Measurements from ENCODE around the gene CDS2.
"Not testable (repeated sequence)": the region's sequence is repeated elsewhere in the genome, so short reads cannot be mapped to it uniquely, and the experiment has no call there.

Gene CDS2

GRCh38 chr20:5090191-5090590 lies 36.6 kb upstream of the CDS2 start:
- DNase-seq (ENCODE audit: low spot score): peak; percentile 39
- in situ Hi-C loops (cut with MboI; ENCODE audit: low pct_unique_long_range_greater_than_20kb, low sequenced_read_pairs, unreplicated experiment): loop anchor here (10.0 to 25.0 kb wide), 2 partner anchors 335 to 478 kb away; no protein-coding TSS in a partner anchor
- no peak for TF ChIP-seq CTCF (IDR thresholded peaks at IDR 0.05; ENCODE audit: extremely low read depth, insufficient read depth, missing control alignments)

- no peak for TF ChIP-seq CTCF (IDR thresholded peaks at IDR 0.05; ENCODE audit: extremely low read depth, insufficient read depth, missing control alignments)
- in situ Hi-C loops (cut with MboI; ENCODE audit: low pct_unique_long_range_greater_than_20kb, low sequenced_read_pairs, unreplicated experiment): loop anchor here (10.0 to 25.0 kb wide), 2 partner anchors 337 to 480 kb away; no protein-coding TSS in a partner anchor
Measured at GRCh38 chr20:5091902-5092301, 34.9 kb upstream of the CDS2 start.

GRCh38 chr20:5092765-5093339 lies 34.0 kb upstream of the CDS2 start:
- no peak for TF ChIP-seq CTCF (IDR thresholded peaks at IDR 0.05; ENCODE audit: extremely low read depth, insufficient read depth, missing control alignments)
- DNase-seq (ENCODE audit: low spot score): no peak
- in situ Hi-C loops (cut with MboI; ENCODE audit: low pct_unique_long_range_greater_than_20kb, low sequenced_read_pairs, unreplicated experiment): loop anchor here (10.0 to 25.0 kb wide), 2 partner anchors 338 to 481 kb away; no protein-coding TSS in a partner anchor

More at GRCh38 chr20:5091902-5092301, 34.9 kb upstream of the CDS2 start:
- no peak for DNase-seq (ENCODE audit: low spot score)

GRCh38 chr20:5095454-5095853 lies 31.4 kb upstream of the CDS2 start:
- in situ Hi-C loops (cut with MboI; ENCODE audit: low pct_unique_long_range_greater_than_20kb, low sequenced_read_pairs, unreplicated experiment): loop anchor here (10.0 to 25.0 kb wide), 2 partner anchors 341 to 483 kb away; no protein-coding TSS in a partner anchor
- DNase-seq (ENCODE audit: low spot score): no peak
- no peak for TF ChIP-seq CTCF (IDR thresholded peaks at IDR 0.05; ENCODE audit: extremely low read depth, insufficient read depth, missing control alignments)

GRCh38 chr20:5095931-5096330 lies 30.9 kb upstream of the CDS2 start:
- in situ Hi-C loops (cut with MboI; ENCODE audit: low pct_unique_long_range_greater_than_20kb, low sequenced_read_pairs, unreplicated experiment): loop anchor here (10.0 to 25.0 kb wide), 2 partner anchors 341 to 484 kb away; no protein-coding TSS in a partner anchor
- TF ChIP-seq CTCF (IDR thresholded peaks at IDR 0.05; ENCODE audit: extremely low read depth, insufficient read depth, missing control alignments): no peak
- DNase-seq (ENCODE audit: low spot score): no peak

- no peak for TF ChIP-seq CTCF (IDR thresholded peaks at IDR 0.05; ENCODE audit: extremely low read depth, insufficient read depth, missing control alignments)
- in situ Hi-C loops (cut with MboI; ENCODE audit: low pct_unique_long_range_greater_than_20kb, low sequenced_read_pairs, unreplicated experiment): loop anchor here (10.0 to 25.0 kb wide), 2 partner anchors 342 to 484 kb away; no protein-coding TSS in a partner anchor
- DNase-seq (ENCODE audit: low spot score): no peak
Measured at GRCh38 chr20:5096463-5096862, 30.3 kb upstream of the CDS2 start.

GRCh38 chr20:5099009-5099408 lies 27.8 kb upstream of the CDS2 start:
- in situ Hi-C loops (cut with MboI; ENCODE audit: low pct_unique_long_range_greater_than_20kb, low sequenced_read_pairs, unreplicated experiment): loop anchor here (10.0 to 25.0 kb wide), 2 partner anchors 344 to 487 kb away; no protein-coding TSS in a partner anchor

GRCh38 chr20:5099909-5100308 lies 26.9 kb upstream of the CDS2 start:
- DNase-seq (ENCODE audit: low spot score): not testable (repeated sequence)
- in situ Hi-C loops (cut with MboI; ENCODE audit: low pct_unique_long_range_greater_than_20kb, low sequenced_read_pairs, unreplicated experiment): loop anchor here (10.0 to 25.0 kb wide), 2 partner anchors 345 to 488 kb away; no protein-coding TSS in a partner anchor

More at GRCh38 chr20:5099009-5099408, 27.8 kb upstream of the CDS2 start:
- not testable (repeated sequence) for DNase-seq (ENCODE audit: low spot score)
